Inflammatory macrophage (primary cell): ENCODE measurements around the gene CSNK1G1.
"Not testable (repeated sequence)": the region's sequence is repeated elsewhere in the genome, so short reads cannot be mapped to it uniquely, and the experiment has no call there.

Experiments
- DNase-seq, 2 donors: peaks; one replicate each; pipeline ENCODE4 v3.0.0-alpha.2; 2020 to 2022
- total RNA-seq, 18 experiments: gene quantifications; one replicate each; lab custom pipeline; 2026; ENCODE audit warnings: mixed read lengths in 6 of 18, inconsistent platforms in 2 of 18; lab: John Stamatoyannopoulos, UW

Gene CSNK1G1
- total RNA-seq = 39.4 to 97.5 (median 49.0) reads per million in 18 experiments

DNA sequence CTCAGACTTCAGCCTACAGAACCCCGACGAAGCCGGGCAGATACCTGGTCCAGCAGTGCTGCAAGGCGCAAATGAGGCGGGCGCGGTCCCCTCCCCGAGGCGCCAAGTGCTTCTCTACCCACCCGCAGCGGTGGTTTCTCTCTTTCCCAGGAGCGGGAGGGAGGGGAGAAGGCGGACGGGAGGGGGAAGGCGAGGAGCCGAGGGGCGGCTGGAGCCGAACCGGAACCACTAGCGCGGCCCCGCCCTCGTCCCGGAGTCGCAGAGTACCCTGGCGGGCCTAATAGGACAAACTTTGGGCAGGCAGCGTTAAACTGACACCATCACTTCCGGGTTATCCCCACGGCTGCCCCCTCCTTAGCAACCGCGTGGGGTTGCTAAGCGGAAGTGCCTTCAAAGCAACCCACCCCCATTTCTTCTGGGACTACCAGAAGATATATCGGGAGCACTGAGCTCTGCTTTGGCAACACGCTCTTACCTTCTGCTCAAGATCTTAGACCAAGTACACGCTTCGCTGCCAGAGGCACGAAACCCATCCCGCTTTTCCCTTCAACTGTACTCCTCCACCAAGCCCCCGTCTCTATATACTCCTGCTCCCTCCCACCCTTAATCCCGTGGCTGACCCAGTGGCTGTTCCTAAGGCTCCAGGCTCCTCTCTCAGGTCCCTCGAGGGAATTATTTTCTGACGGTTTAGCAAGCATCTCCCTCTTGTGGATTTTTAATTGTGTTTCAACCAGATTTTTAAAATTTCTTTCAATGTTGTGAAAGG lies at the start of gene CSNK1G1:
TSS of gene CSNK1G1 (minus strand) at position 230 of the 766 bp plus-strand sequence. CDS start 55,674 bp downstream, outside the sequence.
- DNase-seq = peak; percentile 97 to 98

DNA sequence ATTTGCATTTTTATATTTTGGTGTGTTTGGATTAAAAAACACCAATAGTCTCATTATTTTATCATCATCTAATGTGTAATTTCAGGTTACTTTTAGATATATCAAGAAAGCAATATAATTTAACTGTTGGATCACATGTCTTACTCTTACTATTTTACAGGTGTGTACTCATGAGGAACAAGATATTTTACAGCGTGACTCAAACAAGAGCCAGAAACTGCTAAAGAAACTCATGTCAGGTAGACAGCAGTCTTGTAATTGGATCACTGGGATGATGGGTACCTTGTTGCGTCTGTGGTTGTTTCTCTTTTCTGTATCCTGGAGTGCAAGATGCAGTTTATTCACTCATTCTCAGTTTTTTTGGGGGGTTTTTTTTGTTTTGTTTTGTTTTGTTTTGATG lies 44.6 kb upstream of the CSNK1G1 start:
- no peak for DNase-seq

DNA sequence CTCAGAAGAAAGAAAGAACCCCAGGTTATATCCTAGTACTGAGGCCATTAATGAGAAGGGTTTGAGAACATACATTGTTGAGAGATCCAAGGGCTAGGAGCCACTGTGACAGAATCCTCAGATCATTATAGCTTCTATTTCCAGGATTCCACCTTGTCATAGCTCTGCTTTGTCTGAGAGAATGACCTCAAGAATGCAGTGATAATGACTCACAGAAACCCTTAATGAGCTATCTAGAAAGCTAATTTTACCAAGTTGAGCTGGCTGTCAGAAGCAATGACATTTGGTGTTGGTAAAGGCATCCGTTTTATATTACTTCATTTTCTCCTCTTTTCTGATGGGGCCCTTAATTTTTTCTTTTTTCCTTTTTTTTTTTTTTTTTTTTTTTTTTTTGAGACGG lies 42.6 kb upstream of the CSNK1G1 start:
- DNase-seq = no peak

GRCh38 chr15:64396789-64397188 lies 40.8 kb upstream of the CSNK1G1 start:
- DNase-seq = no peak

- DNase-seq = not testable (repeated sequence)
These were observed 36.5 kb upstream of the CSNK1G1 start for GRCh38 chr15:64392471-64392870.

DNA sequence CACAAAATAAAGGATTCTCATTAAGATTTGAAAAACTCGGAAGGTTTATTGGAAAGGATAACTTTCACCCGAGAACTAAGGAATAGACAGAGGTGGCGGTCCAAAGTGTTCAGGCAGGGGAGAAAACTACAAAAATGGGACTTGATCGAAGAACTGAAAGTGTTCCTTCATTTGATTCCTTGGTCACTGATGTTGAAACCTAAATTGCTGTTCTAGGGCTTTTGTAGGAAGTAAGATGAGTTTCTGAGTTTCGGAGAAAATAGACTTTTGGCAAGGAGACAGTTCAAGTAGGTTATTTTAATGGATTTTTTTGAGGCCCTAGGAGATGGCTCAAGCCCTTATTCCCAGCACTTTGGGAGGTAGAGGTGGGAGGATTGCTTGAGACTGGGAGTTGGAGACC lies 33.1 kb upstream of the CSNK1G1 start:
- peak; percentile 12 to 28 for DNase-seq

- peak; percentile 98 to 99 for DNase-seq
These were observed 31.7 kb upstream of the CSNK1G1 start, which contains the start of gene TRIP4 for GRCh38 chr15:64387562-64388168. TRIP4 (plus strand) TSS chr15:64387836; CDS start chr15:64387864, 28 bp downstream.

DNA sequence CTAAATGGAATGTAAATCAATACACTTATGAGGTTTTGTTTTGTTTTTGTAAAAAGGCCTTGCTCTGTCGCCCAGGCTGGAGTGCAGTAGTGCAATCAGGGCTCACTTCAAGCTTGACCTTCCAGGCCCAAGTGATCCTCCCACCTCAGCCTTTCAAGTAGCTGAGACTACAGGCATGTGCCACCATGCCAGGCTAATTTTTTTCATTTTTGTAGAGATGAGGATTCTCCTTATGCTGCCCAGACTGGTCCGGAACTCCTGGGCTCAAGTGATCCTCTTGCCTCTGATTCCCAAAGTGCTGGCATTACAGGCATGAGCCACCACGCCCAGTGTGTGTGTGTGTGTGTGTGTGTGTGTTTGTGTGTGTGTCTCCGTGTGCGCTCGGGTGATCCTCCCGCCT lies 30.3 kb upstream of the CSNK1G1 start:
- DNase-seq = no peak

GRCh38 chr15:64383760-64384159 lies 27.8 kb upstream of the CSNK1G1 start:
- DNase-seq = no peak

- peak; percentile 94 for DNase-seq
These were observed 25.2 kb upstream of the CSNK1G1 start, which contains the start of gene PCLAF for GRCh38 chr15:64381000-64381751. PCLAF (minus strand) TSS chr15:64381441; CDS start chr15:64381371, 70 bp downstream.

DNA sequence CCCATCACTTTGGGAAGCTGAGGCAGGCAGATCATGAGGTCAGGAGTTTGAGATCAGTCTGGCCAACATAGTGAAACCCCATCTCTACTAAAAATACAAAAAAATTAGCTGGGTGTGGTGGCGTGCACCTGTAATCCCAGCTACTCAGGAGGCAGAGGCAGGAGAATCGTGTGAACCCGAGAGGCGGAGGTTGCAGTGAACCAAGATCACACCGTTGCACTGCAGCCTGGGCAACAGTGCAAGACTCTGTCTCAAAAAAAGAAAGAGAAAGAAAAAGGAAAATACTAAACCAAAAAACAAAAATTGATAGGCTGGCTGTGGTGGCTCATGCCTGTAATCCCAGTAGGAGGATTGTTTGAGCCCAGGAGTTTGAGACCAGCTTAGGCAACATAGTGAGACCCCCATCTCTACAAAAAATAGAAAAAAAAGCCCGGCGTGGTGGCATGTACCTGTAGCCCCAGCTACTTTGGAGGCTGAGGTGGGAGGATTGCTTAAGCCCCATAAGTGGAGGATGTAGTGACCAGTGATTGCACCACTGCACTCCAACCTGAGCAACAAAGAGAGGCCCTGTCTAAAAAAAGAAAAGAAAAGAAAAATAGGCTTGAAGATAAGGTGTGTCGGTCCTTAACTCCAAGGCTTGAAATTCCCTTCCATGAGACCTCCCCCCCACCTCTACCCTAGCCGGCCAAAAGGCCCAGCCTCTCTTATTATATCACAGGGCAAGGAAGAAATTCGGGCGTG lies 24.3 kb upstream of the CSNK1G1 start:
- DNase-seq = not testable (repeated sequence)

- DNase-seq = no peak
These were observed 23.4 kb upstream of the CSNK1G1 start for GRCh38 chr15:64379216-64379960.

DNA sequence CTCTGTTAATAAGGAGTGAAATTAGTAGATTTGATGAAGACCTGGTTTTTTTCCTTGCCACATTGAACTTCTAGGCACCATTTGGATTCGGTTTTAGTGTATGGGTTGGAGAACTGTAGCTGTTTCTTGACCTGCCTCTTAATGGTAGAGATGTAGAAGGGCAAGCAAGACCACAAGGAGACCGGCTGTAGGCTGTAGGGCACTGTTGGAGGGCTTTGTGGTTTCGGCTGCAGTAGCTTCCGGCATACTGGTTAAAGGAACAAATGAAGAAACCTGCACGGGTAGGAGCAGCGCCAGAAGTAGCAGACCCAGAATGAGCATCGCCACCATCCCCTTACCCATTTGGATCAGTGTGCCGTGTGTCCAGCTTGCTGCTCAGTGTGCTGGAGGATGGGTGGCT lies 17.4 kb upstream of the CSNK1G1 start:
- no peak for DNase-seq

- DNase-seq = not testable (repeated sequence)
These were observed 15.4 kb upstream of the CSNK1G1 start for GRCh38 chr15:64371383-64371782.

DNA sequence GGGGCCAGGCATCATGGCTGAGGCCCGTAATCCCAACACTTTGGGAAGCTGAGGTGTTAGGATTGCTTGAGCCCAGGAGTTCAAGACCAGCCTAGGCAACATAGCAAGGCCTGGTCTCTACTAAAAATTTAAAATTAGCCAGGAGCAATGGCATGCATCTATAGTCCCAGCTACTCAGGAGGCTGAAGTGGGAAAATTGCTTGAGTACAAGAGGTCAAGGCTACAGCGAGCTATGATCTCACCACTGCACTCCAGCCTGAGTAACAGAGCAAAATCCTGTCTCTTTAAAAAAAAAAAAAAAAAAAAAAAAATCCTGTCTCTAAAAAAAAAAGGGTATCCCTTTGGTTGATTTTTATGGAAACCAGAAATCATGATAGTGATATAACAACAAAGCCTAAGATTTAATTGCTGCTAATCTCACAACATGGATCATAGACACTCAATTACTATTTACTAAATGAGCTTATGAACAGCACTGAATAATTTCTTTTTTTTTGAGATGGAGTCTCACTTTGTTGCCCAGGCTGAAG lies 13.2 kb upstream of the CSNK1G1 start:
- no peak for DNase-seq

GRCh38 chr15:64361259-64361658 lies 5.3 kb upstream of the CSNK1G1 start:
- no peak for DNase-seq

- no peak for DNase-seq
These were observed 702 bp upstream of the CSNK1G1 start for GRCh38 chr15:64356710-64357040.

GRCh38 chr15:64355348-64355943 lies 527 bp downstream of the CSNK1G1 start:
- DNase-seq = peak; percentile 37 to 46

DNA sequence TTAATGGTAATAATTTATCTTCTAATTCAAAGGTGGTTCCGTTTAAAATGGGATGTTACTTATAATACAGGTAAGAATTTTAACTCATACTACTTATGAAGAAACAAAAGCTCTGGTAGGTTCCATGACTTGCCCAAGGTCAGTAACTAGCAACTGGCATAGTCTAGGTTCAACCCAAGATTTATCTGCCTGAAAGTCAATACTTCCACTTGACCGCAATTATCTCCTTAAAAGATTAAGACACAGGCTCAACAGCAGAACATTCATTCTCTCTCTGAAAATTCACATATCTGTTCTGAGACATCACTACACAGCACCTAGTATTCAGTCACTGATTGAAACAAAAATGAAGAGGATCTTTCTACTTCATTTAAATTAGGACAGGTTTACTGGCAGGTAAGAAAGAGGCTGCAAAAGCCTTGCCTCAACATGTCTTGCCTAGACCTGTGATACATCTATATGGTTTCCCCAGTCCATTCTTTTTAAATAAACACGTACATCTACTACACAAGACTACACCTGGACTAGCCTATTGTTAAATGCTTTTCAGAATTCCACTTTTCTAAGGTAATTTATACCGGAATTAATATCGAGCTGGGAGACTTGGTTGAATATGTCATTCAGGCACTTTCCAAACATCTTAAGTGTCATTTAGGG lies 1.2 kb downstream of the CSNK1G1 start:
- DNase-seq = no peak

- no peak for DNase-seq
These were observed 4.7 kb downstream of the CSNK1G1 start for GRCh38 chr15:64351265-64351664.

- no peak for DNase-seq
These were observed 6.6 kb downstream of the CSNK1G1 start for GRCh38 chr15:64349375-64349774.
